IMR-90 (cell line): ENCODE results near the gene PIGBOS1. TPM values are rescaled to one million over a fixed set of nuclear protein-coding genes. Genes with fewer than 3 reads are reported as not detected.

Experiments
- ATAC-seq: fragments of 200-7000 bp; cut with Tn5 transposase; 2 replicates; pipeline ENCODE4 v1.9.1; 2020; ENCODE audit warnings: low read depth, mild to moderate bottlenecking, moderate library complexity
- Bru-seq: library from RNA; stranded (reverse); fragments of 400-500 nt; gene quantifications from one replicate; lab custom pipeline; 2021; lab: Mats Ljungman, UMichigan
- BruChase-seq, 2 experiments: library from RNA; stranded (reverse); fragments of 400-500 nt; gene quantifications; one replicate each; lab custom pipeline; 2021; lab: Mats Ljungman, UMichigan
- BruUV-seq: library from RNA; stranded (reverse); fragments of 400-500 nt; replicated peaks from 2 replicates; lab custom pipeline; 2021; lab: Mats Ljungman, UMichigan
- CTCF ChIA-PET: fragments of 300-600 bp; formaldehyde crosslinking; extraction: SDS; loops from one replicate; lab custom pipeline; 2021; ENCODE audit warnings: antibody characterized with exemption; lab: Yijun Ruan, JAX
- POLR2A ChIA-PET: fragments of 300-600 bp; sonication (Branson Sonifier 250); formaldehyde crosslinking; loops from one replicate; lab custom pipeline; 2022; ENCODE audit warnings: antibody characterized with exemption; ENCODE audit not compliant: unreplicated experiment; lab: Charles Lee
- DNase-seq: peaks from one replicate; pipeline ENCODE4 v3.0.0; 2013
- H2AFZ ChIP-seq: replicated peaks from 2 replicates; pipeline ENCODE3; 2013; ENCODE audit warnings: low read length, mild to moderate bottlenecking; ENCODE audit not compliant: poor library complexity
- H2AK5ac ChIP-seq: 2 replicates; pipeline ENCODE4 v1.6.1; 2013; ENCODE audit warnings: low read depth, low read length, inconsistent platforms
- H2AK9ac ChIP-seq: replicated peaks from 2 replicates; pipeline ENCODE3; 2013; ENCODE audit warnings: mild to moderate bottlenecking, low read depth, low read length, moderate library complexity; ENCODE audit not compliant: poor library complexity
- H2BK120ac ChIP-seq: 2 replicates; pipeline ENCODE4 v1.6.1; 2013; ENCODE audit warnings: low read depth, low read length, inconsistent platforms
- H2BK15ac ChIP-seq: 3 replicates; pipeline ENCODE4 v1.6.1; 2013; ENCODE audit warnings: low read depth, low read length, inconsistent platforms
- H2BK20ac ChIP-seq: 2 replicates; pipeline ENCODE4 v1.6.1; 2013; ENCODE audit warnings: low read depth, mild to moderate bottlenecking, inconsistent platforms, low read length, moderate library complexity
- H2BK5ac ChIP-seq: 2 replicates; pipeline ENCODE4 v1.6.1; 2013; ENCODE audit warnings: mild to moderate bottlenecking, low read depth, low read length, inconsistent platforms; ENCODE audit not compliant: poor library complexity, severe bottlenecking
- H3K14ac ChIP-seq: replicated peaks from 2 replicates; pipeline ENCODE4 v1.6.1; 2013; ENCODE audit warnings: low read depth, low read length, inconsistent platforms
- H3K18ac ChIP-seq: 2 replicates; pipeline ENCODE4 v1.6.1; 2013; ENCODE audit warnings: low read depth, low read length, control low read depth
- H3K23ac ChIP-seq: 2 replicates; pipeline ENCODE4 v1.6.1; 2013; ENCODE audit warnings: low read depth, low read length, inconsistent platforms
- H3K27ac ChIP-seq: 2 replicates; pipeline ENCODE4 v1.5.1; 2013; ENCODE audit warnings: mild to moderate bottlenecking, control low read depth, low read length; ENCODE audit not compliant: insufficient read depth
- H3K27me3 ChIP-seq: 2 replicates; pipeline ENCODE4 v1.6.1; 2013; ENCODE audit warnings: low read length; ENCODE audit not compliant: control insufficient read depth, insufficient read depth
- H3K36me3 ChIP-seq: 2 replicates; pipeline ENCODE4 v1.6.1; 2013; ENCODE audit warnings: low read length, mixed read lengths; ENCODE audit not compliant: control insufficient read depth, insufficient read depth
- H3K4ac ChIP-seq: 2 replicates; pipeline ENCODE4 v1.6.1; 2013; ENCODE audit warnings: low read depth, low read length, inconsistent platforms
- H3K4me1 ChIP-seq: 2 replicates; pipeline ENCODE4 v1.6.1; 2013; ENCODE audit warnings: low read length, mixed read lengths; ENCODE audit not compliant: control insufficient read depth, insufficient read depth
- H3K4me2 ChIP-seq: 2 replicates; pipeline ENCODE4 v1.6.1; 2013; ENCODE audit warnings: low read depth, mild to moderate bottlenecking, control low read depth, low read length, moderate library complexity
- H3K4me3 ChIP-seq: 2 replicates; pipeline ENCODE4 v1.5.1; 2013; ENCODE audit warnings: low read depth, mild to moderate bottlenecking, control low read depth, low read length, moderate library complexity; ENCODE audit not compliant: insufficient read depth
- H3K56ac ChIP-seq: 2 replicates; pipeline ENCODE4 v1.6.1; 2013; ENCODE audit warnings: low read length, inconsistent platforms; ENCODE audit not compliant: insufficient read depth; ENCODE audit errors: extremely low read depth
- H3K79me1 ChIP-seq, 2 experiments: 2 replicates each; pipeline ENCODE4 v1.6.1; 2013; ENCODE audit warnings: low read length in 2 of 2, inconsistent platforms in 1 of 2, low read depth in 1 of 2
- H3K9ac ChIP-seq: 2 replicates; pipeline ENCODE4 v1.6.1; 2013; ENCODE audit warnings: low read depth, low read length, control low read depth
- H3K9me1 ChIP-seq: 2 replicates; pipeline ENCODE4 v1.6.1; 2013; ENCODE audit warnings: low read length, inconsistent platforms; ENCODE audit not compliant: insufficient read depth
- H3K9me3 ChIP-seq: 2 replicates; pipeline ENCODE4 v1.6.1; 2013; ENCODE audit warnings: low read length; ENCODE audit not compliant: control insufficient read depth, insufficient read depth
- H4K20me1 ChIP-seq: 2 replicates; pipeline ENCODE4 v1.6.1; 2013; ENCODE audit warnings: low read length, inconsistent platforms; ENCODE audit not compliant: insufficient read depth
- H4K5ac ChIP-seq: 2 replicates; pipeline ENCODE4 v1.6.1; 2013; ENCODE audit warnings: mild to moderate bottlenecking, low read depth, low read length, control low read depth
- H4K8ac ChIP-seq, 2 experiments: 2 replicates each; pipeline ENCODE4 v1.6.1; 2013; ENCODE audit warnings: low read depth in 2 of 2, low read length in 2 of 2, control low read depth in 1 of 2, inconsistent platforms in 1 of 2
- H4K91ac ChIP-seq: 2 replicates; pipeline ENCODE4 v1.6.1; 2013; ENCODE audit warnings: low read depth, low read length, inconsistent platforms; ENCODE audit not compliant: insufficient read depth
- CHD1 ChIP-seq: IDR thresholded peaks from 2 replicates; pipeline ENCODE4 v1.6.1; 2012; ENCODE audit warnings: low read depth, low read length, improper control_type of control experiment
- CTCF ChIP-seq: conservative IDR thresholded peaks from 2 replicates; pipeline ENCODE4 v1.5.1; 2012; ENCODE audit warnings: mild to moderate bottlenecking, low read depth, low read length, improper control_type of control experiment
- MAZ ChIP-seq: IDR thresholded peaks from 2 replicates; pipeline ENCODE4 v1.6.1; 2012; ENCODE audit warnings: low read depth, mild to moderate bottlenecking, low read length, improper control_type of control experiment, moderate library complexity, borderline replicate concordance
- MXI1 ChIP-seq: IDR thresholded peaks from 2 replicates; pipeline ENCODE4 v1.6.1; 2012; ENCODE audit warnings: low read depth, mild to moderate bottlenecking, low read length, moderate library complexity, borderline replicate concordance
- POLR2A ChIP-seq: IDR thresholded peaks from 2 replicates; pipeline ENCODE4 v1.6.1; 2012; ENCODE audit warnings: mild to moderate bottlenecking, low read depth, low read length
- RAD21 ChIP-seq: IDR thresholded peaks from 2 replicates; pipeline ENCODE4 v1.6.1; 2012; ENCODE audit warnings: low read length, improper control_type of control experiment
- SMC3 ChIP-seq: fragments of 150-350 bp; IDR thresholded peaks from 2 replicates; pipeline ENCODE4 v1.6.1; 2016; ENCODE audit warnings: low read depth, mild to moderate bottlenecking, antibody characterized with exemption, low read length, moderate library complexity
- whole genome bisulfite sequencing, 2 experiments: methylation state at CpG; one replicate each; pipeline versions ENCODE4 v1.1.5 to v1.1.7; 2013; ENCODE audit warnings: missing lambda C conversion rate in 2 of 2; ENCODE audit not compliant: insufficient read length in 1 of 2; ENCODE audit errors: extremely low coverage in 2 of 2; 5-methylcytosine and 5-hydroxymethylcytosine counted together
- dilution Hi-C: fragments of 300-500 bp; cut with HindIII; formaldehyde crosslinking; loops from one replicate; pipeline ENCODE4 v1.14.3; 2018; ENCODE audit warnings: low sequenced_read_pairs; ENCODE audit not compliant: unreplicated experiment
- in situ Hi-C: fragments of 300-500 bp; cut with MboI; formaldehyde crosslinking; loops from 3 replicates; pipeline ENCODE4 v1.14.3; 2019; ENCODE audit warnings: low sequenced_read_pairs, inconsistent platforms, mixed read lengths
- intact Hi-C: fragments of 100-400 bp; cut with micrococcal nuclease; formaldehyde crosslinking; loops from 2 replicates; pipeline ENCODE4 v1.10.0; 2022
- long read RNA-seq: library from polyadenylated mRNA; unstranded; transcript quantifications from one replicate; pipeline ENCODE4 v2.0.0, GENCODE V29; 2021; ENCODE audit not compliant: unreplicated experiment
- polyA plus RNA-seq, 3 experiments: library from polyadenylated mRNA; depleted of rRNA; stranded (reverse); fragments of >200 nt; gene quantifications; 2 replicates each; pipeline ENCODE4 v1.2.3, GENCODE V29; 2012; ENCODE audit warnings: low replicate concordance in 1 of 3
- total RNA-seq: library from RNA; depleted of rRNA; stranded (reverse); fragments of >200 nt; gene quantifications from 2 replicates; pipeline ENCODE4 v1.2.3, GENCODE V29; 2012; rRNA removed
- TF ChIP-seq, protein P1 (sequence below): fragments of 150-350 bp; IDR thresholded peaks from 2 replicates; pipeline ENCODE4 v1.6.1; 2017; ENCODE audit warnings: mild to moderate bottlenecking, antibody characterized with exemption, low read length, low read depth

PIGBOS1 gene, protein sequence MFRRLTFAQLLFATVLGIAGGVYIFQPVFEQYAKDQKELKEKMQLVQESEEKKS
- total RNA-seq, result 11.7 and 12.7 TPM in 2 replicates
- 11.7 and 12.1 TPM in 2 replicates for polyA plus RNA-seq (2012; rRNA removed)
- 16.6 and 26.3 TPM in 2 replicates for polyA plus RNA-seq (2012; cell fraction: cytosol; rRNA removed)
- polyA plus RNA-seq (2012; cell fraction: nucleus; rRNA removed; ENCODE audit: low replicate concordance), result 2.0 and 5.7 TPM in 2 replicates
- Bru-seq, nascent RNA, result percentile 78 among the genes with signal in this experiment
- BruChase-seq, experiment 1, labeled RNA remaining after a 6-hour chase, result percentile 89 among the genes with signal in this experiment
- BruChase-seq, experiment 2, labeled RNA remaining after a 2-hour chase, result percentile 90 among the genes with signal in this experiment
- long read RNA-seq, partial matches to known transcripts, result 0 of 7 reads
- long read RNA-seq, other reads (novel, unspliced or antisense), result 2 of 7 reads

DNA sequence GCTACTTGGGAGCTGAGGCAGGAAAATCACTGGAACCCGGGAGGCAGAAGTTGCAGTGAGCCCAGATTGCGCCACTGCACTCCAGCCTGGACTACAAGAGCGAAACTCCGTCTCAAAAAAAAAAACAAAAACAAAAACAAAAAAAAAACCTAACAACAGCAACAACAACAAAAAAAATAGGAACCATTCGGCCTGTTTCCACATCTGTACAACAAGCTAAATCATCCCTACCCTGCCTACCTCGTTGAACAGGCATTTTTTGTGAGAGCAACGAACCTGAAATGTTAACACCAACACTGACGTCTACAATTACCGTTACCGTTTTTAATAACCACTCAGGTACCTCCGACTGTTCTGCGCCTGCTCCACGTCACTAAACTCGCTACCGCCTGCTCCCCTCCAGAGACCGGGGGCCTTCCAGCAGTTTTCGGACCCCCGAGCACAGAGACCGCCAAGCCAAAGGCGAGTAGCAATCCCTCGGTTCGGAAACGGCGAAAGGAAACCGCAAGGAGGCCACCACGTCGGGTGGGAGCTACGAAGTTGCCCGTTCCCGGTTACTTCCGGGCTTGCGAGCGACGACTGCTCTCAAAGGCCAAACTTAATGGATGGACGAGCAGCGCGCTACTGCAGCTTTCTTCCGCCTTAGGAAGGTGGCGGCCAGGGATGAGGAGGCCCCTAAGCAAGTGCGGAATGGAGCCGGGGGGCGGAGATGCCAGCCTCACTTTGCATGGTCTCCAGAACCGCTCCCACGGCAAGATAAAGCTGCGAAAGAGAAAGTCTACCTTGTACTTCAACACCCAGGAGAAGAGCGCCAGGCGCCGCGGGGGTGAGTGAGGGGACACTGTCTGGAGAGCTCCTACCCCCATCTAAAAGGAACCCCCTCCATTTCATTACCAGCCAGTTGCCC, at the start of gene PIGBOS1, which contains the start of gene PIGB:
Gene PIGBOS1 (minus strand): TSS at position 536 of the 907 bp plus-strand sequence. CDS start 1,331 bp downstream, outside the sequence.
Gene PIGB (plus strand): TSS at position 635 of the 907 bp plus-strand sequence. CDS start 29 bp downstream, at position 664.
- no peaks in the 10 kb centered on the region for H3K36me3 ChIP-seq
- no TSS peak for BruUV-seq
- TF ChIP-seq CHD1 (no peak), RAD21 (peak; percentile 22; the same call in 1 of the 2 replicates), SMC3 (peak; percentile 19; the same call in 1 of the 2 replicates), CTCF (0 out of 2 replicates have a peak, but pooled peaks have one; percentile 15), POLR2A (peak; percentile 66; the same call in 1 of the 2 replicates), MXI1 (peak; percentile 71; the same call in 1 of the 2 replicates), MAZ (no peak)
- TF ChIP-seq, protein P1, sequence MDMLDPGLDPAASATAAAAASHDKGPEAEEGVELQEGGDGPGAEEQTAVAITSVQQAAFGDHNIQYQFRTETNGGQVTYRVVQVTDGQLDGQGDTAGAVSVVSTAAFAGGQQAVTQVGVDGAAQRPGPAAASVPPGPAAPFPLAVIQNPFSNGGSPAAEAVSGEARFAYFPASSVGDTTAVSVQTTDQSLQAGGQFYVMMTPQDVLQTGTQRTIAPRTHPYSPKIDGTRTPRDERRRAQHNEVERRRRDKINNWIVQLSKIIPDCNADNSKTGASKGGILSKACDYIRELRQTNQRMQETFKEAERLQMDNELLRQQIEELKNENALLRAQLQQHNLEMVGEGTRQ, result 0 out of 2 replicates have a peak, but pooled peaks have one; percentile 2
- 8% methylated on average over 9 of the region's 49 CpGs; no CpG with 5 or more reads in 1 of the 2 experiments for WGBS, 2 experiments
- peak within 1 kb of the TSS; percentile 95 for H3K4ac ChIP-seq
- H2BK5ac ChIP-seq, result peak within 1 kb of the TSS; percentile 85
- in situ Hi-C loops (no loop called here), intact Hi-C loops (loop anchor here (1.0 to 2.0 kb wide), 2 partner anchors 89 to 116 kb away; partner anchors contain the start of genes CCPG1 and PIERCE2), dilution Hi-C loops (no loop called here)
- CTCF ChIA-PET, result interaction anchor here (0.6 to 0.7 kb wide), 5 partner anchors 57 to 330 kb away, joined by 4 to 5 read pairs (median 4); partner anchors contain the start of gene PIERCE2
- ATAC-seq (peak; percentile 98), DNase-seq (peak; percentile 89)
- H2AK5ac ChIP-seq, result peak within 1 kb of the TSS; percentile 80
- peak within 1 kb of the TSS; percentile 81 for H3K18ac ChIP-seq
- H3K4me2 ChIP-seq, result peak within 1 kb of the TSS; percentile 81
- H3K4me1 ChIP-seq, result peaks cover 2% of the 10 kb centered on the region; the same call in 1 of the 2 replicates
- H4K91ac ChIP-seq, result peak within 1 kb of the TSS; percentile 90
- H2BK15ac ChIP-seq, result peak within 1 kb of the TSS; percentile 43; the same call in 1 of the 3 replicates
- H3K23ac ChIP-seq, result peak within 1 kb of the TSS; percentile 99
- peak within 1 kb of the TSS; percentile 87 for H2AK9ac ChIP-seq
- H4K20me1 ChIP-seq, result no peaks in the 10 kb centered on the region
- POLR2A ChIA-PET, result interaction anchor here (0.6 kb wide), 2 partner anchors 16 to 51 kb away, joined by 3 to 4 read pairs; no protein-coding TSS in a partner anchor
- H2AFZ ChIP-seq, result peak within 1 kb of the TSS; percentile 97
- peak within 1 kb of the TSS; percentile 91 for H2BK120ac ChIP-seq
- peak within 1 kb of the TSS; percentile 94 for H3K27ac ChIP-seq
- H3K27me3 ChIP-seq, result no peaks in the 10 kb centered on the region
- H3K4me3 ChIP-seq, result peak within 1 kb of the TSS; percentile 71
- H3K9me3 ChIP-seq, result no peaks in the 10 kb centered on the region
- H3K56ac ChIP-seq, result peak within 1 kb of the TSS; percentile 86
- H2BK20ac ChIP-seq, result 0 out of 2 replicates have a peak within 1 kb of the TSS, but pooled peaks have one; percentile 17
- peaks cover 12 to 36% of the 10 kb centered on the region in 2 experiments for H3K79me1 ChIP-seq
- H4K8ac ChIP-seq, result peak within 1 kb of the TSS; percentile 89 to 99
- H3K9me1 ChIP-seq, result no peaks in the 10 kb centered on the region
- H3K9ac ChIP-seq, result peak within 1 kb of the TSS; percentile 95
- peak within 1 kb of the TSS; percentile 83 for H4K5ac ChIP-seq
- H3K14ac ChIP-seq, result peak within 1 kb of the TSS; percentile 100
